Liver (tissue), 9 donors: Measurements from ENCODE around the gene LCN6. TPM values are rescaled to one million over a fixed set of nuclear protein-coding genes. Genes with fewer than 3 reads are reported as not detected.

Experiments used
- DNase-seq: peaks from one replicate; pipeline ENCODE4 v3.0.0-alpha.2; 2017; ENCODE audit warnings: low spot score
- H3K27ac ChIP-seq, 2 donors: one replicate each; pipeline ENCODE4 v1.7.0; 2013; ENCODE audit warnings: inconsistent platforms in 2 of 2, low read length in 2 of 2, control low read depth in 1 of 2, low read depth in 1 of 2, mild to moderate bottlenecking in 1 of 2
- H3K27me3 ChIP-seq, 4 donors: one replicate each; pipeline versions ENCODE4 v1.6.1 to v1.7.0; 2013; ENCODE audit warnings: low read length in 3 of 4, inconsistent platforms in 1 of 4, mild to moderate bottlenecking in 1 of 4, moderate library complexity in 1 of 4; ENCODE audit not compliant: control insufficient read depth in 4 of 4, insufficient read depth in 4 of 4
- H3K36me3 ChIP-seq, 4 donors: one replicate each; pipeline versions ENCODE4 v1.6.1 to v1.7.0; 2013; ENCODE audit warnings: low read length in 3 of 4, mild to moderate bottlenecking in 3 of 4, low read depth in 1 of 4, moderate library complexity in 1 of 4; ENCODE audit not compliant: control insufficient read depth in 4 of 4, insufficient read depth in 3 of 4
- H3K4me1 ChIP-seq, 4 donors: one replicate each; pipeline versions ENCODE4 v1.6.1 to v1.7.0; 2013; ENCODE audit warnings: low read length in 3 of 4, mild to moderate bottlenecking in 3 of 4, moderate library complexity in 1 of 4; ENCODE audit not compliant: control insufficient read depth in 4 of 4, insufficient read depth in 4 of 4
- H3K4me3 ChIP-seq, 3 donors: one replicate each; pipeline versions ENCODE4 v1.6.1 to v1.7.0; 2013; ENCODE audit warnings: low read length in 3 of 3, control low read depth in 1 of 3, low read depth in 1 of 3, mild to moderate bottlenecking in 1 of 3
- H3K9ac ChIP-seq, 2 donors: one replicate each; pipeline ENCODE4 v1.7.0; 2013; ENCODE audit warnings: low read length in 2 of 2, mild to moderate bottlenecking in 2 of 2, moderate library complexity in 2 of 2, control low read depth in 1 of 2, low read depth in 1 of 2
- H3K9me3 ChIP-seq, 4 donors: one replicate each; pipeline versions ENCODE4 v1.6.1 to v1.7.0; 2013; ENCODE audit warnings: low read length in 3 of 4; ENCODE audit not compliant: control insufficient read depth in 4 of 4
- EGR1 ChIP-seq, 2 donors: IDR thresholded peaks; 2 replicates each; pipeline ENCODE4 v1.6.1; 2016 to 2018; ENCODE audit warnings: antibody characterized with exemption in 2 of 2, low read depth in 2 of 2
- FOXA1 ChIP-seq: IDR thresholded peaks from 2 replicates; pipeline ENCODE4 v1.6.1; 2016; ENCODE audit warnings: antibody characterized with exemption
- FOXA2 ChIP-seq: IDR thresholded peaks from 2 replicates; pipeline ENCODE4 v1.6.1; 2016; ENCODE audit warnings: antibody characterized with exemption
- GABPA ChIP-seq, 2 donors: IDR thresholded peaks in 1 of 2; conservative IDR thresholded peaks in 1 of 2; 2 replicates each; pipeline ENCODE4 v1.6.1; 2016; ENCODE audit warnings: antibody characterized with exemption in 2 of 2, mild to moderate bottlenecking in 1 of 2, moderate library complexity in 1 of 2
- HNF4A ChIP-seq, 2 donors: conservative IDR thresholded peaks; 2 replicates each; pipeline ENCODE4 v1.6.1; 2016; ENCODE audit warnings: antibody characterized with exemption in 2 of 2, mild to moderate bottlenecking in 2 of 2
- HNF4G ChIP-seq: IDR thresholded peaks from 2 replicates; pipeline ENCODE4 v1.6.1; 2016; ENCODE audit warnings: antibody characterized with exemption
- JUND ChIP-seq, 2 donors: IDR thresholded peaks; 2 replicates each; pipeline ENCODE4 v1.6.1; 2016; ENCODE audit warnings: antibody characterized with exemption in 2 of 2
- NR2F2 ChIP-seq: IDR thresholded peaks from 2 replicates; pipeline ENCODE4 v1.6.1; 2016; ENCODE audit warnings: antibody characterized with exemption
- RAD21 ChIP-seq, 2 donors: IDR thresholded peaks; 2 replicates each; pipeline ENCODE4 v1.6.1; 2016; ENCODE audit warnings: antibody characterized with exemption in 2 of 2, mild to moderate bottlenecking in 2 of 2
- RXRA ChIP-seq, 2 donors: IDR thresholded peaks; 2 replicates each; pipeline ENCODE4 v1.6.1; 2017 to 2018; ENCODE audit warnings: antibody characterized with exemption in 2 of 2, mild to moderate bottlenecking in 1 of 2
- SP1 ChIP-seq: IDR thresholded peaks from 2 replicates; pipeline ENCODE4 v1.6.1; 2018; ENCODE audit warnings: antibody characterized with exemption, mild to moderate bottlenecking
- TAF1 ChIP-seq: conservative IDR thresholded peaks from 2 replicates; pipeline ENCODE4 v1.6.1; 2016; ENCODE audit warnings: antibody characterized with exemption, mild to moderate bottlenecking
- YY1 ChIP-seq: IDR thresholded peaks from 2 replicates; pipeline ENCODE4 v1.6.1; 2016; ENCODE audit warnings: antibody characterized with exemption, mild to moderate bottlenecking
- WGBS: extraction: QIAGEN DNeasy Blood & Tissue Kit; methylation state at CpG from one replicate; pipeline ENCODE4 v1.1.7; 2013; 5-methylcytosine and 5-hydroxymethylcytosine counted together
- polyA plus RNA-seq, 2 donors: library from polyadenylated mRNA; stranded (reverse) in 1 of 2; unstranded in 1 of 2; fragments of 200-250 nt in 1 of 2; fragments of >200 nt in 1 of 2; fragmentation: Nextera tagmentation in 1 of 2; extraction: Ambion mirVana in 1 of 2; gene quantifications; one replicate each; pipeline versions ENCODE4 v1.2.1 to v1.2.3, GENCODE V29; 2013 to 2015
- total RNA-seq, 2 donors: library from RNA; depleted of rRNA; stranded (reverse); fragments of >200 nt; gene quantifications; one replicate each; pipeline ENCODE4 v1.2.3, GENCODE V29; 2014
- TF ChIP-seq, protein P1 (sequence below): fragments of 150-350 bp; IDR thresholded peaks from 2 replicates; pipeline ENCODE4 v1.5.1; 2017; ENCODE audit warnings: improper control_type of control experiment, low read depth, low read length; ENCODE audit not compliant: missing input control
- TF ChIP-seq, protein P2 (sequence below): IDR thresholded peaks from 2 replicates; pipeline ENCODE4 v1.6.1; 2016; ENCODE audit warnings: antibody characterized with exemption
- TF ChIP-seq, protein P3 (sequence below): IDR thresholded peaks from 2 replicates; pipeline ENCODE4 v1.6.1; 2016; ENCODE audit warnings: antibody characterized with exemption
- donor health status: healthy.
- donor health status: healthy.
- donor health status: healthy.
- donor health status: healthy.
- donor health status: healthy.

LCN6 gene
- total and polyA plus RNA-seq, 4 donors, result 0.14 to 0.32 TPM; not detected in 2

DNA sequence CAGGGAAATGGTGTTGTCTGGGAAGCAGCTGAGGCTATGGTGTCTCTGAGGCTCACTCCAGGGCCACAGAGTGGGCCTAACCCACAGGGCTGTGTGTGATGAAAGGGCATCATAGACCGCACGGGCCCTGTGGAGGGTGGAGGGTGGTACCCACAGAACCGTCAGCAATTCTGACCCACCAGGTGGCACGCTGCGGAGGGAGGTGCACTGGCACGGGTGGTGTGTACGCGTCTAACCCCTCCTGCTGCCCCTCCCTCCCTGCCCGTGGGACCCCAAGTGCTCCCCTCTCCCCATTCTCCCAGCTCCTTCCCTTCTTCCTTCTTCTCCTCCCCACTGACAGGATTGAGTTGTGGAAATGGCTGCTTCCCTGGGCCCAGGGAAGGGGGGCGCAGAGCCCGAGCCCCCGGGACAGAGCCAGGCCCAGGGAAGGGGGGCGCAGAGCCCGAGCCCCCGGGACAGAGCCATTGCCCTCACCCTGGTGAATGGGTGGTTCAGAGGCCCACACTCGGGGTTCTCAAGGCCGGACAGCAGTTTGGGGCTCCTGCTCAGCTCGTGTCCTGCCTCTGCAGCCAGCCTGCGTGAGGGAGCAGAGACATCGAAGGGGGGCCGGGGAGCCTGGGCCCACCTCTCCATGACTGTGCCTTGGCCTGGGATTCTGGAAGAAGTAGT lies 12.4 kb downstream of the LCN6 start:
- Histone ChIP-seq H3K4me3 (no peak overlapping the region), H3K4me1 (peaks cover 0 to 4% (median 2%) of the 10 kb centered on the region in 4 donors), H3K9ac (no peak overlapping the region), H3K9me3 (no peaks in the 10 kb centered on the region), H3K27ac (no peak overlapping the region), H3K36me3 (no peaks in the 10 kb centered on the region), H3K27me3 (no peaks in the 10 kb centered on the region)
- no peak for DNase-seq
- TF ChIP-seq FOXA2, result no peak
- no peak for TF ChIP-seq YY1
- TF ChIP-seq, protein P1, sequence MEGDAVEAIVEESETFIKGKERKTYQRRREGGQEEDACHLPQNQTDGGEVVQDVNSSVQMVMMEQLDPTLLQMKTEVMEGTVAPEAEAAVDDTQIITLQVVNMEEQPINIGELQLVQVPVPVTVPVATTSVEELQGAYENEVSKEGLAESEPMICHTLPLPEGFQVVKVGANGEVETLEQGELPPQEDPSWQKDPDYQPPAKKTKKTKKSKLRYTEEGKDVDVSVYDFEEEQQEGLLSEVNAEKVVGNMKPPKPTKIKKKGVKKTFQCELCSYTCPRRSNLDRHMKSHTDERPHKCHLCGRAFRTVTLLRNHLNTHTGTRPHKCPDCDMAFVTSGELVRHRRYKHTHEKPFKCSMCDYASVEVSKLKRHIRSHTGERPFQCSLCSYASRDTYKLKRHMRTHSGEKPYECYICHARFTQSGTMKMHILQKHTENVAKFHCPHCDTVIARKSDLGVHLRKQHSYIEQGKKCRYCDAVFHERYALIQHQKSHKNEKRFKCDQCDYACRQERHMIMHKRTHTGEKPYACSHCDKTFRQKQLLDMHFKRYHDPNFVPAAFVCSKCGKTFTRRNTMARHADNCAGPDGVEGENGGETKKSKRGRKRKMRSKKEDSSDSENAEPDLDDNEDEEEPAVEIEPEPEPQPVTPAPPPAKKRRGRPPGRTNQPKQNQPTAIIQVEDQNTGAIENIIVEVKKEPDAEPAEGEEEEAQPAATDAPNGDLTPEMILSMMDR, result no peak
- TF ChIP-seq, protein P2, sequence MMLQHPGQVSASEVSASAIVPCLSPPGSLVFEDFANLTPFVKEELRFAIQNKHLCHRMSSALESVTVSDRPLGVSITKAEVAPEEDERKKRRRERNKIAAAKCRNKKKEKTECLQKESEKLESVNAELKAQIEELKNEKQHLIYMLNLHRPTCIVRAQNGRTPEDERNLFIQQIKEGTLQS, result no peak
- no peak for TF ChIP-seq TAF1
- no peak for TF ChIP-seq GABPA (IDR thresholded peaks at IDR 0.05 in 1 of 2, conservative IDR thresholded peaks at IDR 0.05 in 1 of 2)
- TF ChIP-seq, protein P3, sequence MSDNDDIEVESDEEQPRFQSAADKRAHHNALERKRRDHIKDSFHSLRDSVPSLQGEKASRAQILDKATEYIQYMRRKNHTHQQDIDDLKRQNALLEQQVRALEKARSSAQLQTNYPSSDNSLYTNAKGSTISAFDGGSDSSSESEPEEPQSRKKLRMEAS, result no peak
- WGBS, result 92% methylated on average over 21 of the region's 21 CpGs

DNA sequence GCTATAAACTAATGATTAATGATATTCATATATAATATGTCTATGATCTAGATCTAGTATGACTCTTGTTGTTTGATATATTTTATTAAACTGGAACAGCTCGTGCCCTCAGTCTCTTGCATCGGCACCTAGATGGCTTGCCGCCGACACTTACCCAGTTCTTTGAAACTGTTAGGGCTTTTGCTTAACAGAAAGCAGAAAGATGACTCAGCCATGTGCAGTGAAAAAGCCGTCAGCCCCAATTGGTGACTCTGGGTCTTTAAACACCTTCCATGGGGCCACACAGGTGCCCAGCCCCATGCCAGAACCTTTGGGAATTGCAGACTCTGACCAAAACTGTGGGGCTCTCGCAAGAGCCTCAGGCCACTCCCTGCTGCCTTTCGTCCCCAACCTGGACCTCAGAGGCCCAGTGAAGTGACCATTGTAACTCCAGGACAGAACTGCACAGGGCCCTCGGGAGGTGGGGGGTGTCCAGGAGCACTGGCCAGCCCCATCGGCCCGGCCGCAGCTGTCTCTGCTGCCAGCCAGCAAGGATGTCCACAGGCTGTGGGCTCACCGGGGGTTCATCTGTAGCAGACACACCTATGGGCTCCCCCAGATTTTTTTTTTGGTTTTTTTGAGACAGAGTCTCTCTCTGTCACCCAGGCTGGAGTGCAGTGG lies 13.4 kb downstream of the LCN6 start:
- TF ChIP-seq HNF4A (conservative IDR thresholded peaks at IDR 0.05) (no peak), NR2F2 (no peak), RXRA (IDR thresholded peaks at IDR 0.05) (no peak), HNF4G (no peak), TAF1 (no peak)
- TF ChIP-seq, protein P2, result no peak
- DNase-seq, result no peak
- WGBS, result 87% methylated on average over 12 of the region's 12 CpGs
- Histone ChIP-seq H3K9ac (no peak overlapping the region), H3K4me1 (no peaks in the 10 kb centered on the region), H3K4me3 (no peak overlapping the region), H3K36me3 (no peaks in the 10 kb centered on the region), H3K27ac (no peak overlapping the region), H3K27me3 (no peaks in the 10 kb centered on the region), H3K9me3 (no peaks in the 10 kb centered on the region)

DNA sequence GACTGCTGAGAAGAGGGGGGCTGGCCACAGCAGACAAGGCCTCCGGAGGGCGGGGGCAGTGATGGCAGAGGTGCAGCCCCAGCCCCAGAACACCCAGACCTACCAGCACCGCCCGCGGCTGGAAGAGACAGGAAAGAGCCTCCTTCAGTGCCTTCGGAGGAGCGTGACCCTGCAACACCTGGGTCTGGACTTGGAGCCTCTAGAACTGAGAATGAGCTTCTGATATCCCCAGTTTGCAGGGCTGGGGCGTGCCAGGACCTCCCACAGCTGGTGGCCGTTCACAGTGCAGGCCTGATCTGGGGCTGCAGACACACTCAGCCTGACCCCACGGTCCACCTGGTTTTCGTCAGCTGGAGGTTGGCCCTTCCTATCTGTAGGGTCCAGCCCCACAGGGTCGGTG lies 14.7 kb downstream of the LCN6 start:
- Histone ChIP-seq H3K9ac (no peak overlapping the region), H3K9me3 (no peaks in the 10 kb centered on the region), H3K27ac (no peak overlapping the region), H3K4me1 (peaks cover 0 to 10% (median 6%) of the 10 kb centered on the region in 4 donors), H3K36me3 (no peaks in the 10 kb centered on the region), H3K4me3 (no peak overlapping the region), H3K27me3 (no peaks in the 10 kb centered on the region)
- DNase-seq, result no peak
- TF ChIP-seq HNF4G, result no peak
- no peak for TF ChIP-seq JUND (IDR thresholded peaks at IDR 0.05)
- TF ChIP-seq RAD21 (IDR thresholded peaks at IDR 0.05), result no peak
- no peak for TF ChIP-seq HNF4A (conservative IDR thresholded peaks at IDR 0.05)
- TF ChIP-seq, protein P3, result no peak
- TF ChIP-seq, protein P1, result no peak
- TF ChIP-seq YY1, result no peak
- no peak for TF ChIP-seq TAF1
- TF ChIP-seq RXRA (IDR thresholded peaks at IDR 0.05), result no peak
- no peak for TF ChIP-seq SP1
- TF ChIP-seq FOXA1, result no peak
- TF ChIP-seq NR2F2, result no peak
- no peak for TF ChIP-seq FOXA2
- TF ChIP-seq EGR1 (IDR thresholded peaks at IDR 0.05; ENCODE audit: low read depth in 2 of 2), result no peak
- no peak for TF ChIP-seq GABPA (IDR thresholded peaks at IDR 0.05 in 1 of 2, conservative IDR thresholded peaks at IDR 0.05 in 1 of 2)
- WGBS, result 90% methylated on average over 12 of the region's 12 CpGs
